Effector memory CD4-positive, alpha-beta T cell (primary cell): ENCODE data around the gene ARHGAP12.

Experiments used
- DNase-seq, 3 donors: peaks; one replicate each; pipeline ENCODE4 v3.0.0-alpha.2; 2020
- H3K27ac ChIP-seq: 2 replicates; pipeline ENCODE4 v1.7.0; 2013; ENCODE audit warnings: mild to moderate bottlenecking, low read length, moderate library complexity; ENCODE audit not compliant: insufficient read depth, poor library complexity, severe bottlenecking
- H3K27me3 ChIP-seq: replicated peaks from 2 replicates; pipeline ENCODE4 v1.7.0; 2013; ENCODE audit warnings: mild to moderate bottlenecking, low read length; ENCODE audit not compliant: insufficient read depth, control insufficient read depth, poor library complexity, severe bottlenecking
- H3K36me3 ChIP-seq: 2 replicates; pipeline ENCODE4 v1.7.0; 2013; ENCODE audit warnings: mild to moderate bottlenecking, low read length, moderate library complexity; ENCODE audit not compliant: control insufficient read depth, insufficient read depth
- H3K4me1 ChIP-seq: 2 replicates; pipeline ENCODE4 v1.7.0; 2013; ENCODE audit warnings: low read length, mild to moderate bottlenecking; ENCODE audit not compliant: control insufficient read depth, insufficient read depth, poor library complexity, severe bottlenecking
- H3K4me3 ChIP-seq: 2 replicates; pipeline ENCODE4 v1.7.0; 2013; ENCODE audit warnings: low read length, low read depth, mild to moderate bottlenecking; ENCODE audit not compliant: insufficient read depth, poor library complexity, severe bottlenecking
- H3K9me3 ChIP-seq: 2 replicates; pipeline ENCODE4 v1.7.0; 2013; ENCODE audit warnings: mild to moderate bottlenecking, low read length, moderate library complexity; ENCODE audit not compliant: control insufficient read depth

Gene ARHGAP12

DNA sequence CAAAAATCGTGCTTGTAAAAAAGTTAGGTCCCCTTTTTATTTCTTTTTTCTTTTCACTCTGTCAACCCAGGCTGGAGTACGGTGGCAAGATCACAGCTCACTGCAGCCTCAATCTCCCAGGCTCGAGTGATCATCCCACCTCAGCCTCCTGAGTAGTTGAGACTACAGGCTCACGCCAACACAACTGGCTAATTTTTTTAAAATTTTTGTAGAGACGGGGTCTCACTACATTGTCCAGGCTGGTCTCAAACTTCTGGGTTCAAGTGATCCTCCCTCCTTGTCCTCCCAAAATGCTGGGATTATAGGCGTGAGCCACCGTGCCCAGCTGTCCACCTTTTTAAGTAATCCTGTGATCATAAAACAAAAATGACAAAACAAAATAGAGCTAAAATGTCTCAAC, 19.4 kb upstream of the ARHGAP12 start:
- H3K36me3 ChIP-seq, result no peaks in the 10 kb centered on the region
- no peak for DNase-seq
- H3K4me1 ChIP-seq, result no peaks in the 10 kb centered on the region
- no peaks in the 10 kb centered on the region for H3K9me3 ChIP-seq
- no peak overlapping the region for H3K27ac ChIP-seq
- H3K27me3 ChIP-seq, result no peaks in the 10 kb centered on the region
- no peak overlapping the region for H3K4me3 ChIP-seq

DNA sequence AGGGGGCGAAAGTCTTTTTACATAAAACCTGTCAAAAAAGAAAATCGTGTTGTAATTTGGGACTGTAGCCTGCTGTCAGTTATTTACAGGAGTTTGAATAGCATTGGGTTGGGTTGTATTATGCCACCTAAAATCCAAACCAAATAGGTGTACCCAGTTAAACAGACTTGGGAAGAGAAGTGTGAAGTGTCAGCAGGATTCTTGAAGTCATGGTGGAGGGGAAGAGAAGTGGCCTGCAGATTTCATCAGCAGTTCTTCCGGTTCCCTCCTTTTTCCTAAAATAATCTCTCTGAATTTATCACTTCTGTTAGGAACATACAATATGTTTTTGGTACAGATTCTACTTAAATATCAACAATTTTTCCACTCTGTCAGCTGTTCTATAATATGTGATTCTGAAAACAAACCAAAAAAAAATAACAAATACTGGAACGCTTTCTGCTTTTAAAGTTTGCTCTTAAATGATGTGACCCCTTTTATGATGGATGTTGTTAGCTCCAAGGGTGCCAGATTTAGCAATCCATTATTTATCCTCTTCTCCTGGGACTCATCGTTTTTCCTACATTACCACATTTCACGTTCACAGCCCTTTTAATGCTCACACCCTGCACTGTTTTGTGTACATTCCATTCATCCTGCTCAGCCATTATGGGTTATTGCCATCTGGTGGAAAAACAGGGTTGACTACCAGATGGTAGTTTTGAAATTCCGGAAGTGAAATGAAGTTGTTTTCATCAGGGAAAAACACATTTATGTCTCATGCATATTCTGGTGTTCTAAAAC, 18.7 kb upstream of the ARHGAP12 start:
- no peak overlapping the region for H3K27ac ChIP-seq
- H3K9me3 ChIP-seq, result no peaks in the 10 kb centered on the region
- H3K36me3 ChIP-seq, result no peaks in the 10 kb centered on the region
- H3K27me3 ChIP-seq, result no peaks in the 10 kb centered on the region
- no peak overlapping the region for H3K4me3 ChIP-seq
- H3K4me1 ChIP-seq, result no peaks in the 10 kb centered on the region
- no peak for DNase-seq

DNA sequence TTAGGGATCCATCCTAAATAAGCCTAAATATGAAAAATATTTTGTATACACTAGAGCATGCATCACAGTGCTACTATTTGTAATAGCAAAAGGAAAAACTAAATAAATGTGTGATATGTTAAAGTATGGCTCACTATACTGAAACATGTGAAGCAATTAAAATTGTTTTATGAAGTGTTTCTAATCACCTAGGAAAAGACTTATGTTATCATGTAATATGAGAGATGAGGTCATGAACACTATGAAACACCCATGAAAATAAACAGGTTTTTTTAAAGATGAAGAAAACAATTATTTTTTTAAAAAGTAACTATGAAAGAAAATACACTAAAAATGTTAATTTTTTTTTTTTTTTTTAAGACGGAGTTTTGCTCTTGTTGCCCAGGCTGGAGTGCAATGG, 16.8 kb upstream of the ARHGAP12 start:
- no peak overlapping the region for H3K27ac ChIP-seq
- no peak for DNase-seq
- peaks cover 4% of the 10 kb centered on the region for H3K4me1 ChIP-seq
- no peak overlapping the region for H3K4me3 ChIP-seq
- H3K36me3 ChIP-seq, result no peaks in the 10 kb centered on the region
- no peaks in the 10 kb centered on the region for H3K27me3 ChIP-seq
- H3K9me3 ChIP-seq, result no peaks in the 10 kb centered on the region

DNA sequence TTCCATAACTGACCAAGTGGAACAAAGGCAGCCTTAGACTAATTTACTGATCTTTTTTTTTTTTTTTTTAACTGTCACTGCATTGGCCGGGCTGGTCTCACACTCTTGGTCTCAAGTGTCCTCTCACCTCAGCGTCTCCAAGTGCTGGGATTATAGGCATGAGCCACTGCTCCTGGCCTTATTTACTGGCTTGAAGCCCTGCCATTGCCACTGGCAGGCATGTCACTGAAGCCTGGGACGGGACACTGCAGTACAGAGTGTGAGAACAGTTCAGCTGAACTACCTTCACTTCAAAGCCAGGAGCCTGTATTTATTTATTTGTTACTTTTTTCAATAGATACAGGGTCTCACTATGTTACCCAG, 15.4 kb upstream of the ARHGAP12 start:
- Histone ChIP-seq H3K27me3 (no peaks in the 10 kb centered on the region), H3K9me3 (no peaks in the 10 kb centered on the region), H3K4me3 (no peak overlapping the region), H3K4me1 (peaks cover 4% of the 10 kb centered on the region), H3K36me3 (no peaks in the 10 kb centered on the region), H3K27ac (no peak overlapping the region)
- DNase-seq, result no peak

DNA sequence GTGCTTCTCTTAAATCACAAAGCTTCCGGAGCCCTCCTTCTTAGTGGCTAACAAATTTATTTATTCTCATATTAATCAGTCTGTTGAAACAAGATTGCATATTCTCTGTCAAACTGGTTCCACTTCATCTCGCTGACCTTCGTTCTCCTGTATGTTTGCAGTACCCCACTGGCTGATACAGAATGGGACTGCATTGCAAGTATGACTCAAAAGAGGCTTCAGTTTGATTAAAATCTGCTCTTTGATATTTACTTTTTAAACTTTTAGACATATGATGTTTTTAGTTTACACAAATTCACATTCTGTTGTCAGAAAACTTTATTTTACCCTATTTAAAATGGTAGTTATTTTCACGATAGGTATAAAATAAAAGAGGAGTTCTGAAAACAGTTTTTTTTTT, 14.3 kb upstream of the ARHGAP12 start:
- peaks cover 4% of the 10 kb centered on the region for H3K4me1 ChIP-seq
- H3K27ac ChIP-seq, result no peak overlapping the region

DNA sequence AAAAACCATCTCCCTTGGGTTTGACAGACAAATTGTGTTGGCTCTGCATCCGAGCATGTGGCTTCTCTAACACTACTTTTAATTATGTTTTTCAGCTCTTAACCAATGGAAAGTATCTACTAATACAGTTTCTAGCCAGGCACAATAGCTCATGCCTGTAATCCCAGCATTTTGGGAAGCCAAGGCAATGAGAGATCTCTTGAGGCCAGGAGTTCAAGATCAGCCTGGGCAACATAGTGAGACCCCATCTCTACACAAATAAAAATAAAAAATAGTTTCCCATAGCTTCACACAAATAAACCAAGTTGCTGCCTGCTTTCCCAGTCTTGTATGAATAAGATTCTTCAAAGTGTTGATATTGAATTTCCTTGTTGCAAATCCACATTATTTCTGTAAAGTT, 13.8 kb upstream of the ARHGAP12 start:
- Histone ChIP-seq H3K9me3 (no peaks in the 10 kb centered on the region), H3K27ac (no peak overlapping the region), H3K4me3 (no peak overlapping the region), H3K4me1 (peaks cover 4% of the 10 kb centered on the region), H3K27me3 (no peaks in the 10 kb centered on the region), H3K36me3 (no peaks in the 10 kb centered on the region)
- DNase-seq, result no peak

More for the DNA sequence above, 14.3 kb upstream of the ARHGAP12 start:
- Histone ChIP-seq H3K9me3 (no peaks in the 10 kb centered on the region), H3K36me3 (no peaks in the 10 kb centered on the region), H3K27me3 (no peaks in the 10 kb centered on the region), H3K4me3 (no peak overlapping the region)
- no peak for DNase-seq

DNA sequence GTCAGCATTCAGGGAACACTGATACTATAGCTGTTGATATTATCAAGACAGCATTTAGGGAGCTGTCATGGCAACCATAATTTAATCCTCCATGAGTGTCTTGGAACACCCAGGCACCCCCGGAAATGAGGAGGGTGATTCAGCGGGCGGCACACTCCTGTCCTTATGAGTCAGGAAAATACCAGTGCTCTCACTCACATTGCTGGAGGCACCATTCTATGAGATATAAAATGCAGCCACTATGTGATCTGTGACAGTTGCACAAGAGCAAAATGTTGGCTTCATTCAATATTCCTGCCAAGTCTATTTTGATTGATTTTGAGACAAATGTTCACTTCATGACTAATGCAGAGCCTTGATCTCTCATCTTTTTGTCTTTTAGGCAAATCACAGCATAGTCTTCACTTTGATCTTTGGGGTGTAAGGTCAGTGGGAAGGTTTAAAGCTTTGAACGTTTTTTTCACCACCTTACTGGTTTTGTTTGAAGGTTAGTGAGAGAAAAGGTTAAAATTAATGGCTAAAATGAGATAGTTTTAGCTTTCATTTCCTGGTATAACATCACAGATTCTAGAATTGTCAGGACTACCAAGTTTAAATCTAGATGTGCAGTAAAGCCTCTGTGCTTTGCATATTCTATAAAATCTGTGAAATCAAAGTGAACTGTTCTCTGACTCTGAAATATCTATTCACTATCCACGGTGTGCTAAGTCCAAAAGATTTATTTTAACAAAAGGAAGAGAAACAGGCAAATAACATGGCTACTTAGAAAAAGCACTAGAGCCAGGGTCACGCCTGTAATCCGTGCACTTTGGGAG, 12.4 kb upstream of the ARHGAP12 start:
- Histone ChIP-seq H3K27ac (no peak overlapping the region), H3K4me3 (no peak overlapping the region), H3K9me3 (no peaks in the 10 kb centered on the region), H3K36me3 (no peaks in the 10 kb centered on the region), H3K4me1 (peaks cover 4% of the 10 kb centered on the region), H3K27me3 (no peaks in the 10 kb centered on the region)
- no peak for DNase-seq

DNA sequence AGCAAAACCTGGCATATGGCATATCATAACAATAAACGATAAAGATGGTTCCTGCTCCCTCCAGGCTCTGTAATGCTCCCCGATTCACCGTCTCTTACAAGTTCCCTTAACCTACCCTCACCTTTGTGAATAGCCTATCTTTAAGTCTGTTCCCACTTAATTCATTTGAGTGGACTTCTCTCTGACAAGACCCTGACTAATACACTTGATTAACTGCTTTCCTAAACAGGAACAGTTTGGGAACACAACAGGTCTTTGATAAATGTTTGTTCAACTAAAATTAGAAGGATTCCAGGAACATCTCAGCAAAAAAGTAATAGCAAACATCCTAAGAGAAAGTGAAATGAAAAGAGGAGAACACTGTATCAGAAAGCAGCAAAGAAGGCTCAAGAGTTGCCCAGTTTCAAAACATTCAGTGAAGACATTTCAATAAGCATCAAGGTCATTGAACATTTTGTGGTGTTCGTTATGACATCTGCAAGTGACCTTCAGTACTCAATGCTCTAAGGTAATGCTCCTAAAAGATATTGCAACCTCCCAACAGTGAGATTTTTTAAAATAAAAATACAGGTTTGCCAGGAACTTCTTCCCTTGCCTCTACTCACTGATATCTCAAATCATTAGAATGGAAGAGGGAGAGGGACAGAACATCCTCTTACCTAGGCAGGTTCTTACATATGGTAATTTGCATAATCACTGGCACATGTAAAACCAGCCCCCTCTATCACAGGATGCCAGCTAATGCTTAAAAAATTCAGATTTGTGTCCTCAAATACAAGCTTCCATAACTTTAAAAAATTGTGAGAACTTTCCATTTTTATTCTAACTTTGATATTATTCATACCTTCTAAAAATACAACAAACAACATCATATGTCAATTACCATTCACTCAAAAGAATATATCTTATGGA, 11.4 kb upstream of the ARHGAP12 start:
- Histone ChIP-seq H3K36me3 (no peaks in the 10 kb centered on the region), H3K27me3 (no peaks in the 10 kb centered on the region), H3K4me3 (no peak overlapping the region), H3K4me1 (peaks cover 4% of the 10 kb centered on the region), H3K9me3 (no peaks in the 10 kb centered on the region), H3K27ac (no peak overlapping the region)
- DNase-seq, result no peak

DNA sequence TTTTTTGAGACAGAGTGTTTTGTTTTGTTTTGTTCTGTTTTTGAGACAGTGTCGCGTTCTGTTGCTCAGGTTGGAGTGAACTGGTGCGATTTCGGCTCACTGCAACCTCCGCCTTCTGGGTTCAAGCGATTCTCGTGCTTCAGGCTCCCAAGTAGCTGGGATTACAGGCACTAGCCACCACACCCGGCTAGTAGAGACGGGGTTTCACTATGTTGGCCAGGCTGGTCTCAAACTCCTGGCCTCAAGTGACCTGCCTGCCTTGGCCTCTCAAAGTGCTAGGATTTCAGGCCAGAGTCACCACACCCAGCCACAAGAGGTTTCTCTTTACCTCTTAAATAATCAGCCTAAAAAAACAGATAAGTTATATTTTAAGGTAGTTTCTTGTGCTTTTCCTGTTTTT, 8.7 kb upstream of the ARHGAP12 start:
- Histone ChIP-seq H3K4me1 (peaks cover 4% of the 10 kb centered on the region), H3K27me3 (no peaks in the 10 kb centered on the region), H3K4me3 (no peak overlapping the region), H3K27ac (no peak overlapping the region), H3K36me3 (no peaks in the 10 kb centered on the region), H3K9me3 (no peaks in the 10 kb centered on the region)
- no peak for DNase-seq
